ENCODE measurements around the gene TPCN1. TPM values are rescaled to one million over a fixed set of nuclear protein-coding genes. Genes with fewer than 3 reads are reported as not detected.

Gene TPCN1
- total and polyA plus RNA-seq, 9 donors, result 28.0 to 65.6 (median 47.6) TPM

DNA sequence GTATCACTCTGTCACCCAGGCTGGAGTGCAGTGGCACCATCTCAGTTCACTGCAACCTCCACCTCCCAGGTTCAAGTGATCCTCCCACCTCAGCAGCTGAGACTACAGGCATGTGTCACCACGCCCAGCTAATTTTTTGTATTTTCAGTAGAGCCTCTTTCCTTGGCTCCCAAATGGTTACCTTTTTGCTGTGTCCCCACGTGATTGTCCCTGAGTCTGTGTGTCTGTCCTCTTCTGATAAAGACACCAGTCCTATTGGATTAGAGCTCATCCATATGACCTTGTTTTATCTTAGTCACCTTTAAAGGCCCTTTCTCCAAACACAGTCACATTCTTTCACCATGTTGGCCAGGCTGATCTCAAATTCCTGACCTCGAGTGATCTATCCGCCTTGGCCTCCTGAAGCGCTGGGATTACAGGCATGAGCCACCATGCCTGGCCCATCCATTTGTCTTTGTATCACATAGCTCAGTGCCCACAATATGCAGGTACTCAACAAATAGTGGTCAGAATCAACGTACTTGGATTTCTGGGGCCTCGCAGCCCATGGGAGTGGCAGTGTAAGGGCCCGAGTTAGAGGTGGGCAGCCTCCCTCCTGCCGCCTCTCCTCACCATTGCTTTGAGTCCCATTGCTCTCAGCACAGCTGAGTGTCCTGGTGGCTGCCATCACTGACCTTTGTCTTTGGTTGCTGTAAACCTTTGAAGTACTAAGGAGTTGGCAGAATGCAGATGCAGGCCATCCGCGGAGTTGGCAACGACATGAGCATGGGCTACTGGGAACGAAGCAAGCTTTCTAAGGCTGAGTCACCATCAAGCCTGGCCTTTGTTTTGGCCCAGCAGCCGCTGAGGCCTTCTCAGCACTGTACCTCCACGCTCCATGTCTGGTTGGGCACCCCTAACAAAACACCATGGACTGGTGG, 9.3 kb downstream of the TPCN1 start:
- intact Hi-C loops (cut with DNase I), result no loop called here
- H3K36me3 ChIP-seq, result no peaks in the 10 kb centered on the region
- H3K4me3 ChIP-seq, result no peak overlapping the region
- H3K9me3 ChIP-seq, result no peaks in the 10 kb centered on the region
- H3K4me1 ChIP-seq (ENCODE audit: insufficient read depth), result peaks cover 8% of the 10 kb centered on the region
- TF ChIP-seq POLR2A (IDR thresholded peaks at IDR 0.05), result no peak
- TF ChIP-seq, protein P1, sequence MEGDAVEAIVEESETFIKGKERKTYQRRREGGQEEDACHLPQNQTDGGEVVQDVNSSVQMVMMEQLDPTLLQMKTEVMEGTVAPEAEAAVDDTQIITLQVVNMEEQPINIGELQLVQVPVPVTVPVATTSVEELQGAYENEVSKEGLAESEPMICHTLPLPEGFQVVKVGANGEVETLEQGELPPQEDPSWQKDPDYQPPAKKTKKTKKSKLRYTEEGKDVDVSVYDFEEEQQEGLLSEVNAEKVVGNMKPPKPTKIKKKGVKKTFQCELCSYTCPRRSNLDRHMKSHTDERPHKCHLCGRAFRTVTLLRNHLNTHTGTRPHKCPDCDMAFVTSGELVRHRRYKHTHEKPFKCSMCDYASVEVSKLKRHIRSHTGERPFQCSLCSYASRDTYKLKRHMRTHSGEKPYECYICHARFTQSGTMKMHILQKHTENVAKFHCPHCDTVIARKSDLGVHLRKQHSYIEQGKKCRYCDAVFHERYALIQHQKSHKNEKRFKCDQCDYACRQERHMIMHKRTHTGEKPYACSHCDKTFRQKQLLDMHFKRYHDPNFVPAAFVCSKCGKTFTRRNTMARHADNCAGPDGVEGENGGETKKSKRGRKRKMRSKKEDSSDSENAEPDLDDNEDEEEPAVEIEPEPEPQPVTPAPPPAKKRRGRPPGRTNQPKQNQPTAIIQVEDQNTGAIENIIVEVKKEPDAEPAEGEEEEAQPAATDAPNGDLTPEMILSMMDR (IDR thresholded peaks at IDR 0.05), result no peak
- no peak for TF ChIP-seq EP300 (IDR thresholded peaks at IDR 0.05)
- no peaks in the 10 kb centered on the region for H3K27me3 ChIP-seq
- H3K27ac ChIP-seq, result no peak overlapping the region
- DNase-seq, result no peak
- 91 to 93% (median 92%) methylated on average over 15 of the region's 15 CpGs for WGBS, 3 donors

- no peaks in the 10 kb centered on the region for H3K27me3 ChIP-seq
- peaks cover 8% of the 10 kb centered on the region for H3K4me1 ChIP-seq (ENCODE audit: insufficient read depth)
- WGBS, 3 donors, result 57 to 67% (median 62%) methylated on average over 8 of the region's 8 CpGs
- H3K4me3 ChIP-seq, result no peak overlapping the region
- H3K36me3 ChIP-seq, result no peaks in the 10 kb centered on the region
- no peaks in the 10 kb centered on the region for H3K9me3 ChIP-seq
- no peak for DNase-seq
- no peak overlapping the region for H3K27ac ChIP-seq
- intact Hi-C loops (cut with DNase I), result no loop called here
- TF ChIP-seq, protein P1 (IDR thresholded peaks at IDR 0.05), result no peak
- no peak for TF ChIP-seq EP300 (IDR thresholded peaks at IDR 0.05)
- no peak for TF ChIP-seq POLR2A (IDR thresholded peaks at IDR 0.05)
These were observed 10.2 kb downstream of the TPCN1 start for GRCh38 chr12:113231235-113232088.

GRCh38 chr12:113232089-113232839, 11.0 kb downstream of the TPCN1 start:
- H3K36me3 ChIP-seq, result no peaks in the 10 kb centered on the region
- no peak overlapping the region for H3K4me3 ChIP-seq
- H3K4me1 ChIP-seq (ENCODE audit: insufficient read depth), result peaks cover 8% of the 10 kb centered on the region
- H3K9me3 ChIP-seq, result no peaks in the 10 kb centered on the region
- intact Hi-C loops (cut with DNase I), result no loop called here
- H3K27me3 ChIP-seq, result no peaks in the 10 kb centered on the region
- DNase-seq, result no peak
- H3K27ac ChIP-seq, result no peak overlapping the region
- TF ChIP-seq EP300 (IDR thresholded peaks at IDR 0.05), result no peak
- TF ChIP-seq POLR2A (IDR thresholded peaks at IDR 0.05), result no peak
- TF ChIP-seq, protein P1 (IDR thresholded peaks at IDR 0.05), result no peak
- 79 to 85% (median 80%) methylated on average over 17 to 18 of the region's 18 CpGs for WGBS, 3 donors

Data from ovary (tissue), 9 donors.